K562 (cell line): Measurements from ENCODE around the gene GALNT15. TPM values are rescaled to one million over a fixed set of nuclear protein-coding genes. Genes with fewer than 3 reads are reported as not detected.
A peak's percentile ranks its signal among the peaks of the same experiment; 100 is the strongest.

Experiments used
- CGGBP1 ChIP-seq: fragments of 250-450 bp; sonication (Bioruptor Pico); IDR thresholded peaks from 2 replicates; pipeline ENCODE4 v1.9.0; 2021; ENCODE audit warnings: mild to moderate bottlenecking
- CTCFL ChIP-seq: IDR thresholded peaks from 2 replicates; pipeline ENCODE4 v1.6.1; 2011; ENCODE audit warnings: borderline replicate concordance, low read depth, mild to moderate bottlenecking, moderate library complexity, low read length; ENCODE audit not compliant: insufficient read depth, poor library complexity, severe bottlenecking
- ETV5 ChIP-seq: sonication (generic); formaldehyde crosslinking; IDR thresholded peaks from 2 replicates; pipeline ENCODE4 v1.4.0; 2020; ENCODE audit warnings: low read depth, mild to moderate bottlenecking, missing genetic modification reagents
- HCFC1 ChIP-seq: IDR thresholded peaks from 2 replicates; pipeline ENCODE4 v1.6.1; 2012; ENCODE audit warnings: low read depth, low read length, improper control_type of control experiment
- HDAC8 ChIP-seq: fragments of 450-650 bp; IDR thresholded peaks from 2 replicates; pipeline ENCODE4 v1.6.1; 2016; ENCODE audit warnings: mild to moderate bottlenecking, missing genetic modification characterization, moderate library complexity, missing compliant biosample characterization
- HMBOX1 ChIP-seq: sonication (generic); IDR thresholded peaks from 2 replicates; pipeline ENCODE4 v1.6.1; 2016
- KDM4B ChIP-seq, 2 experiments: fragments of 450-650 bp in 1 of 2; sonication (generic) in 1 of 2; IDR thresholded peaks; 2 replicates each; pipeline ENCODE4 v1.6.1; 2016 to 2017; ENCODE audit warnings: borderline replicate concordance in 2 of 2, antibody characterized with exemption in 1 of 2, low read depth in 1 of 2, mild to moderate bottlenecking in 1 of 2
- NCOA2 ChIP-seq, 2 experiments: fragments of 450-650 bp; IDR thresholded peaks; 2 replicates each; pipeline ENCODE4 v1.6.1; 2018; ENCODE audit warnings: mild to moderate bottlenecking in 2 of 2, moderate library complexity in 1 of 2; ENCODE audit not compliant: partially characterized antibody in 2 of 2
- SLC30A9 ChIP-seq: fragments of 250-450 bp; sonication (Bioruptor Pico); IDR thresholded peaks from 2 replicates; pipeline ENCODE4 v1.8.0; 2022; ENCODE audit warnings: mild to moderate bottlenecking, moderate library complexity
- SREBF2 ChIP-seq: sonication (generic); formaldehyde crosslinking; IDR thresholded peaks from 2 replicates; pipeline ENCODE4 v1.4.0; 2020; ENCODE audit warnings: mild to moderate bottlenecking, missing genetic modification reagents
- SRF ChIP-seq, 2 experiments: fragments of 250-450, 450-650 bp in 1 of 2; sonication (Bioruptor Pico) in 1 of 2; sonication (generic) in 1 of 2; formaldehyde crosslinking; IDR thresholded peaks; 2 replicates each; pipeline versions ENCODE4 v1.5.0 to v1.5.1; 2020 to 2022; ENCODE audit warnings: mild to moderate bottlenecking in 1 of 2, missing genetic modification reagents in 1 of 2
- ZNF212 ChIP-seq: fragments of 450-650 bp; formaldehyde crosslinking; IDR thresholded peaks from 2 replicates; pipeline ENCODE4 v1.4.0; 2020; ENCODE audit warnings: mild to moderate bottlenecking
- ZNF318 ChIP-seq, 2 experiments: fragments of 450-650 bp; IDR thresholded peaks; 2 replicates each; pipeline ENCODE4 v1.6.1; 2016; ENCODE audit warnings: mild to moderate bottlenecking in 2 of 2, borderline replicate concordance in 1 of 2, low read depth in 1 of 2, moderate library complexity in 1 of 2
- polyA plus RNA-seq, 8 experiments: library from polyadenylated mRNA; depleted of rRNA in 4 of 8; stranded (reverse) in 5 of 8; unstranded in 3 of 8; fragments of >200 nt; fragmentation: Nextera tagmentation in 2 of 8; fragmentation: Illumina TruSeq in 1 of 8; extraction: Ambion mirVana in 2 of 8; extraction: Trizol in 1 of 8; gene quantifications; 2 replicates each; pipeline versions ENCODE4 v1.2.1 to v1.2.3, GENCODE V29; 2011 to 2014; ENCODE audit warnings: inconsistent platforms in 1 of 8, missing spikeins in 1 of 8
- total RNA-seq, 7 experiments: library from RNA; depleted of rRNA in 6 of 7; stranded (reverse); fragments of >200 nt in 6 of 7; fragmentation: Illumina TruSeq in 2 of 7; extraction: Trizol in 2 of 7; gene quantifications; 2 replicates each; pipeline versions ENCODE4 v1.2.1 to v1.2.3, GENCODE V29; 2011 to 2021; ENCODE audit warnings: low replicate concordance in 1 of 7

GALNT15 gene
- total and polyA plus RNA-seq, 9 of the 15 experiments (the other 6 are each of a cell fraction or from before 2014, with no cell fraction given), result not detected

GRCh38 chr3:16264708-16265454 is 90.4 kb downstream of the GALNT15 start, which contains the start of the genes DPH3 and OXNAD1 (continued):
- TF ChIP-seq ZNF318 (IDR thresholded peaks at IDR 0.05; ENCODE audit: borderline replicate concordance in 1 of 2, low read depth in 1 of 2) (no peak), CGGBP1 (CRISPR knock-in tag) (0 out of 2 replicates have a peak, but pooled peaks have one; percentile 35), NCOA2 (IDR thresholded peaks at IDR 0.05; ENCODE audit: partially characterized antibody in 2 of 2) (no peak), ZNF212 (CRISPR knock-in tag) (peak; percentile 70; the same call in 1 of the 2 replicates), SRF (CRISPR knock-in tag; IDR thresholded peaks at IDR 0.05) (peak; percentile 20 to 62; a peak in 2 of 4 replicates), SREBF2 (CRISPR knock-in tag) (no peak), ETV5 (CRISPR knock-in tag) (peak; percentile 81), CTCFL (no peak), KDM4B (IDR thresholded peaks at IDR 0.05; ENCODE audit: borderline replicate concordance in 2 of 2, low read depth in 1 of 2) (peak in 1 of 2 experiments; percentile 80; a peak in 1 of 4 replicates), HDAC8 (no peak), SLC30A9 (CRISPR knock-in tag) (no peak), HCFC1 (peak; percentile 92), HMBOX1 (no peak; the same call in 1 of the 2 replicates)
